Measurements from ENCODE around the gene PSKH1. TPM values are rescaled to one million over a fixed set of nuclear protein-coding genes. Genes with fewer than 3 reads are reported as not detected.
A peak's percentile ranks its signal among the peaks of the same experiment; 100 is the strongest.

Gene PSKH1
- 29.2 and 30.5 TPM in 2 replicates for total RNA-seq
- polyA plus RNA-seq, result 38.6 and 44.6 TPM in 2 replicates

DNA sequence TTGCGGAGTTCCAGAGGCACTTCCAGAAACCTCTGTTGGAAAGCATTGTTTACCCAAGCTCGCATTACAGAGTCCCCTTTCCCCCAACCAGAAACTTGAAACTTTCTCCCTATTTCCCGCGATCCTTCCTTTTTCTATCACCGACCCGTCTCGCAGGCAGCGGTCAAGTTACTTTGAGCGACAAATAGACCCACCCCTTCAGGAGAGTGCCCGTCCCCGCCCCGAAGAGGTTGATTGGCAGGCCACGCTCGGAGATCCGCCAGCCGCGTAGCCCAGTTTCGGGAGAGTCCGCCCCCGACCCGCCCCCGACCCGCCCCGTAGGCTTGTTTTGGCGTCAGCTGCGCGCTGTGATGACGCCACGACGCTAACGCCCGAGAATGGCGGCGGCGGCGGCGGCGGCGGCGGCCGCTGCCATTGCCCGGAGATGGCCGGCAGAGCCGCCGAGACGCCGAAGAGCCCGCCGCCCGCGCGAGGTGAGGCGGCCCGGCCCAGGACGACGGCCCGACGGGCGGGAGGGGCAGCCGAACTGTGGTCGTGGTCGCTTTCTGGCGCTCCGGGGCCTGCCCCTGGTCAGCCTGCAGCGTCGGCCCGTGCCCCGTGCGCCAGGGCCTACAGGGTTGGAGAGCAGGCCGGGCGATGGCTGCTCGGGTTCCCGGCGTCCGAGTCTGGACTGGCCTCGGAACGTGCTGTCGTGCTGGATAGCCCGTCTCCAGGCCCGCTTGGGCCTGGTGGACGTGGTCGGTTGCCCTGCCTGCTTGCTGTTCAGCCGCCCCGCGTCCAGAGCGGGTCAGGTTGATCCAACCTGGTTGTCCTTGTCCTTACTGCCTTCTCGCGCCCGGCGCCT, at the start of gene PSKH1:
PSKH1 (plus strand) TSS at position 356 of the 844 bp plus-strand sequence. CDS start 15,496 bp downstream, outside the sequence.
- Histone ChIP-seq H3K4me1 (ENCODE audit: insufficient read depth) (peaks cover 9% of the 10 kb centered on the region), H4K20me1 (ENCODE audit: insufficient read depth, poor library complexity, severe bottlenecking) (peaks cover 16% of the 10 kb centered on the region), H2AFZ (peak within 1 kb of the TSS; percentile 45), H3K4me2 (peak within 1 kb of the TSS; percentile 86), H3K79me2 (peaks cover 49% of the 10 kb centered on the region), H3K9me3 (ENCODE audit: low read depth) (no peaks in the 10 kb centered on the region), H3K27ac (peak within 1 kb of the TSS; percentile 97), H3K36me3 (replicated peaks; ENCODE audit: insufficient read depth, low read depth) (no peaks in the 10 kb centered on the region), H3K27me3 (no peaks in the 10 kb centered on the region), H3K4me3 (peak within 1 kb of the TSS; percentile 51), H3K9me2 (replicated peaks; ENCODE audit: insufficient read depth) (no peaks in the 10 kb centered on the region)
- under 1% methylated on average over 55 of the region's 90 CpGs for WGBS (ENCODE audit: low lambda C conversion rate, missing lambda C conversion rate)
- peak; percentile 98 for DNase-seq (ENCODE audit: low spot score)
- no peak for TF ChIP-seq EZH2phosphoT487 (IDR thresholded peaks at IDR 0.05; ENCODE audit: low read depth, severe bottlenecking, unreplicated experiment)
- no peak for TF ChIP-seq CTCF (IDR thresholded peaks at IDR 0.05; ENCODE audit: poor library complexity)

DNA sequence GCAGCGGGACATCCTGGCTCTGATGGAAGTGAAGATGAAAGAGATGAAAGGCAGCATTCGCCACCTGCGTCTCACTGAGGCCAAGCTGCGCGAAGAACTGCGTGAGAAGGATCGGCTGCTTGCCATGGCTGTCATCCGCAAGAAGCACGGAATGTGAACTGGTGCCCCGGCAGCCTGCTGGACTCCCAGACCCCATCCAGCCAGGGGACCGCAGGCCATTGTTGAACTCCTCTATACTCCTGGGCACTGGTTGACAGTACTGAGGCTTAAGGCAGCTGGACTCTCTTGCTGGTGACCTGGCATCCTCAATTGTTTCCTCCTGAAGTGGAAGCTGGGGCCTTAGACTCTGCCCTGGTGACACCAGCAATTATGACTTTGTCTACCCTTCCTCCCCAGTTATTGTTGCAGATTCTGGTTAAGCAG, 49.7 kb upstream of the PSKH1 start:
- Histone ChIP-seq H3K36me3 (replicated peaks; ENCODE audit: insufficient read depth, low read depth) (no peaks in the 10 kb centered on the region), H4K20me1 (ENCODE audit: insufficient read depth, poor library complexity, severe bottlenecking) (peaks cover 9% of the 10 kb centered on the region), H3K27ac (peak overlapping the region; percentile 99), H3K4me2 (peak overlapping the region; percentile 89), H3K79me2 (peaks cover 48% of the 10 kb centered on the region), H3K27me3 (no peaks in the 10 kb centered on the region), H3K4me1 (ENCODE audit: insufficient read depth) (peaks cover 36% of the 10 kb centered on the region), H2AFZ (peak overlapping the region; percentile 96), H3K4me3 (peak overlapping the region; percentile 91), H3K9me2 (replicated peaks; ENCODE audit: insufficient read depth) (no peaks in the 10 kb centered on the region), H3K9me3 (ENCODE audit: low read depth) (no peaks in the 10 kb centered on the region)
- no peak for DNase-seq (ENCODE audit: low spot score)
- TF ChIP-seq EZH2 (IDR thresholded peaks at IDR 0.05; ENCODE audit: borderline replicate concordance) (no peak), EZH2phosphoT487 (IDR thresholded peaks at IDR 0.05; ENCODE audit: low read depth, severe bottlenecking, unreplicated experiment) (no peak), CTCF (IDR thresholded peaks at IDR 0.05; ENCODE audit: poor library complexity) (no peak)
- WGBS (ENCODE audit: low lambda C conversion rate, missing lambda C conversion rate), result 23% methylated on average over 11 of the region's 11 CpGs

- Histone ChIP-seq H3K4me3 (no peak overlapping the region), H3K4me2 (peak overlapping the region; percentile 89), H3K9me2 (replicated peaks; ENCODE audit: insufficient read depth) (no peaks in the 10 kb centered on the region), H3K27ac (peak overlapping the region; percentile 99), H4K20me1 (ENCODE audit: insufficient read depth, poor library complexity, severe bottlenecking) (peaks cover 14% of the 10 kb centered on the region), H3K79me2 (peaks cover 59% of the 10 kb centered on the region), H3K36me3 (replicated peaks; ENCODE audit: insufficient read depth, low read depth) (no peaks in the 10 kb centered on the region), H3K9me3 (ENCODE audit: low read depth) (no peaks in the 10 kb centered on the region), H3K27me3 (no peaks in the 10 kb centered on the region), H3K4me1 (ENCODE audit: insufficient read depth) (peaks cover 39% of the 10 kb centered on the region), H2AFZ (no peak overlapping the region)
- DNase-seq (ENCODE audit: low spot score), result no peak
- 73% methylated on average over 4 of the region's 4 CpGs for WGBS (ENCODE audit: low lambda C conversion rate, missing lambda C conversion rate)
- TF ChIP-seq EZH2phosphoT487 (IDR thresholded peaks at IDR 0.05; ENCODE audit: low read depth, severe bottlenecking, unreplicated experiment), result no peak
- TF ChIP-seq CTCF (IDR thresholded peaks at IDR 0.05; ENCODE audit: poor library complexity), result no peak
Observed at GRCh38 chr16:67844497-67844896, 48.6 kb upstream of the PSKH1 start.
